GM19025 (cell line): ENCODE results near the gene ALDH5A1.

Source experiments
- ATAC-seq: cut with Tn5 transposase; IDR thresholded peaks from one replicate; pipeline ENCODE4 v1.9.1; 2021; ENCODE audit warnings: mild to moderate bottlenecking, low read depth, moderate library complexity; ENCODE audit not compliant: unreplicated experiment

ALDH5A1 gene

DNA sequence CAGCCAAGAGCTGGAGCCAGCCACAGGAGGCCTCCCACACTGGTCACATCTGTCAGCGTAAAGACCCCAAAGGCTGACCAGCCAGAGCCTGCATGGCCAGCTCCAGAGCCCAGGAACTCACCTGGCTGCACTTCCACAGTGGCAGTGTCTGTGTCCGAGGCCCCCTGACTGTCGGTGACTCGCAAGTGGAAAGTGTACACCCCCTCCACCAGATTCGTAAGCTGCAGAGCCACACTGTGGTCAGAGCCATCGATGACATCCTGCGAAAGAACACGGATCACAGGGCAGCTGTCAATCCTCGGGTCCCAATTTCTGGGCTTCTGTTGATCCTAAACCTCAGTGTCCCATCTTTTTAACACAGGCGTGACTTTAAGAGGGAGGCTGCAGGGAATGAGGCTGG, 69.3 kb downstream of the ALDH5A1 start:
- ATAC-seq = no peak

DNA sequence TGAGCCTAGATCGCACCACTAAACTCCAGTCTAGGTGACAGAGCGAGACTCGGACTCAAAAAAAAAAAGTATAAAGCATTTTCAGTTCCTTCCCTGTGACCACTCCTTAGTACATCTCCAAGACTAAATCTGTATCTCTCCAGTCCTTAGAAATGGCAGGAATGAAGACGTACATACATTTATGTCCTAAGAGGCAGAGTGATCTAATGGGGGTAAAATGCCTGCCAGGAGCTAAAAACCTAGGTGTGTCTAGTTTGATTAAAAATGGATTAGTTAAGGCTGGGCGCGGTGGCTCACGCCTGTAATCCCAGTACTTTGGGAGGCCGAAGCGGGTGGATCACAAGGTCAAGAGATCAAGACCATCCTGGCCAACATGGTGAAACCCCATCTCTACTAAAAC, 70.4 kb downstream of the ALDH5A1 start:
- no peak for ATAC-seq

DNA sequence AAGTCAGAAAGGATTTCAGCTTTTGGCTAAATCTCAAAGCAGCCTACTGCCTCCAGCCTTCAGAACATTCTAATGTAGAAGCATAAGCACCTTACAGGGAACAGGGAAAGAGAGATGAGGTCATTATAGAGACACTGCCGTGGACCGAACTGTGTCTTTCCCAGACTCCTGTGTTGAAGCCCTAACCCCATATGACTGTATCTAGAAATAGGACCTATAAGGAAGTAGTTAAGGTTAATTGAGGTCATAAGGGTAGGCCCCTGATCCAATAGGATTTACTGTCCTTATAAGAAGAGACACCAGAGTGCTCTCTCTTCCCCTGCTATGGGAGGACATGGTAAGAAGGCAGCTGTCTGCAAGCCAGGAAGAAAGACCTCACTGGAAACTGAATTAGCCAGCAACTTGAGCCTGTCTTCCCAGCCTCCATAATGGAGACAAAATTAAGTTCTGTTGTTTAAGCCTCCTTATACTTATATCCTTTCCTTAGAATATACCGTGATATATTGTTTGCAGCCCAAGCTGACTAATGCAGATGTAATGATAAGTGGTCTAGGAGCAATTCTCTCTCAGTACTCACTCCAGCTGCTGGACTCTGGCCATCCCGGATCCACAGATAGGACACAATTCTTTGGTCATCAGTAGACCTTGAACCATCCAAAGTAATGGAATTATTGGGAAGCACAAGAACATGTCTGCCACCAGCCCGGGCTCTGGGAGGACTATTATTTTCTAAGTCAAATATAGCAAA, 71.4 kb downstream of the ALDH5A1 start:
- ATAC-seq = no peak

DNA sequence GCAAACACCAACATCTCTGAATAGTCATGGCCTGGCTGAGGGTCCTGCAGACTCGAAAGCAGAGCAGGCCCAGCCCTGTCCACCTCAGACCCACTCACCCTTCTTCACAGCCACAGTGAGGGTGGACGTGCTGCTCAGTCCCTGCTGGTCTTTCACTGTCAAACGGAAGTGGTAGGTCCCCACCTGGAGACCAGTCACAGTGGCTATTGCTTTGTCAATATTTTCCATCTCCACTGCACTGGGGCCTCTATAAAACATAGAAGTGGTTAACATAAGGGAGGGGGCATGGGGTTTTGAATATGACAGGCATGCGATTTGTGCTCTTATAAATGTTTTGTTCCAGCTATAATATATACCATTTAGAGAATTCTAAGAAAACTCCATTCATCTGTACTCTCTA, 73.9 kb downstream of the ALDH5A1 start:
- no peak for ATAC-seq

DNA sequence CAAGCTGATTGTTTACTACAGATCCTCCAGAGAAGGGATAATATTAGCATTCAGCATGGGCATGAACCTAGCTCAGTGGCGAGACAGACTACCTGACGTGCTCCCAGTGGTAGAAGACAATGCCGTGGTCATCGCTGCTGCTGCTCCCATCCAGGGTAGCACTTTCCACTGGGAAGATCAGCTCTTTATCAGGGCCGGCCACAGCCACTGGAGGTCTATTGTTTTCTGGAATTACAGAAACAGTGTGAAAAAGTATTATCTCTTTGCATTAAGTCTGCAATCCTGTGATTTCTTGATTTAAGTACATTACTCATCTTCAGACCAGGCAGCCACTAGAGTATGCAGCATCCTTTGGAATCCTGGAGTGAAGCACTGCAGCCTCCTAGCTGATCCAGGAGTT, 75.0 kb downstream of the ALDH5A1 start:
- no peak for ATAC-seq

DNA sequence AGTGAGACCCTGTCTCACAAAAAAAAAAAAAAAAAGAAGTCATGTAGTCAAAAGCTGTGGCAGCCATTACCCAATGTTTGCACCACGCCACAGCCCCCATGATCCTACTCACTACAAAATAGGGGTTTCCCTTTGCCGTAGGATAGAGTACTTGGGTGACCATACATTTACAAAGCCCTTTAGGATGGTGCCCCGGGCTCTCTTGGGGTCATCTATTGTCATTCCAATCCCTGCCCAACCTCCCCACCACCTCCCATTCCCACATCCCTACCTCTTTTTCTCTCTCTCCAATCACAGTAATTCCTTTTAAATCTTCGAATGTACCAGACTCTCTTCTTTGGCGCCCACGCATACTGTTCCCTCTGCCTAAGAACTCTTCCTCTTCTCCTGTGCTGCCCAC, 76.6 kb downstream of the ALDH5A1 start:
- ATAC-seq = no peak

DNA sequence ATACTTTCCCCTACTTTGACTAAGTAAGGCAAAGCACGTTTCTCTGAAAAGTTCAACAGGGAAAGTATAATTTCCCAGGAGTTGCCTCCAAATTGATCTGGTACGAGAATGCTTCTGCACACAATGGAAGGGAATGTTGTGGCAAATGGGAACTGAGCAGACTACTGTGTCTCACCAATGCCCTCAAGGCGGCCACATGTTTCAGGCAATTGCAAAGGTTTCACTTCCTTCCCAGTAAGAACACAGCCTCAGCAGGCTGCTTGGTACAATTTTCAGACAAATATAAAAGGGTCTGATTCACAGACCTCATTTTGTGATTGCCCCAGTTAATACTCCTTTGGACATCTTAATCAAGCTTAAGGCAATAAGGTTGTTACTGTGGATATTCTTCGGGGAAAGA, 80.0 kb downstream of the ALDH5A1 start:
- ATAC-seq = peak; percentile 79

DNA sequence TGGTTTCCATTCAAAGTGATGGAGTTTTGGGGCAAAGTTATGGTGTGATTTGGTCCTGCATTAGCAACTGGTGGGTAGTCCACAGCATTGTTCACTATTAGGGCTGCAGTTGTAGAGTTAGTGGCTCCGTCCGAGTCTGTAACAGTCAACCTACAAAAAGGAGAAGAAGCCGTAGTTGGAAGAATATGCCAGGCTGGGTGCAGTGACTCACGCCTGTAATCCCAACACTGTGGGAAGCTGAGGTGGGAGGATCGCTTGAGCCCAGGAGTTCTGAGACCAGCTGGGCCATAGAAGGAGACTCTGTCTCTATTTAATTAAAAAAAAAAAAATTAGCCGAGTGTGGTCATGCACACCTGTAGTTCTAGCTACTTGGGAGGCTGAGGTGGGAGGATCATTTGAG, 81.7 kb downstream of the ALDH5A1 start:
- ATAC-seq = no peak

DNA sequence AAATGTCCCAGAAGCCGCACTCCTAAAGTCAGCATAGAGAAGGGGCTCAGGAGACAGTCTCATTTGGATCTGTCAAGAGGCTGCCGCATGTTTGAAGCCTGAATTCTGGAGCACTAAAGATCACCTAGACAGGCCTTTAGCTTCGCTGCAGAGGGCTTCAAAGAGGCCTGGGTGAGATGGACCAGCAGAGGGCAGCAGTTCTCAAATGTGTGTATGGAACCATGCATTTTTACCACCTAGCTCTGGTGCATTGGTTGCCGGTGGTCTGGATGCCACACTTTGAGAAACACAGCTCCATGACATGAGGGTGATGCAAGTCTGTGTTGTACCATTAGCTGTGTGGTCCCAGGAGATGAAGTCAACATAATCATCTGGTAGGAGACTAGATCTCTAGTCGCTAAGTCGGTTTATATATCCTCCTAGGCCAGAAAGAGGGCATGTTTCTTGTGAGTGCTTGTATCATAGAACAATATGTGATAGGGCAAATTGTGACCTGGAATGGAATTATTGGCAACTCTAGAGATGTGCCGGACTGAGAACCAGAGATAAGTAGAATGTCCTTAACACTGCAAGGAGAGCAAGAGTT, 86.4 kb downstream of the ALDH5A1 start:
- ATAC-seq = no peak

DNA sequence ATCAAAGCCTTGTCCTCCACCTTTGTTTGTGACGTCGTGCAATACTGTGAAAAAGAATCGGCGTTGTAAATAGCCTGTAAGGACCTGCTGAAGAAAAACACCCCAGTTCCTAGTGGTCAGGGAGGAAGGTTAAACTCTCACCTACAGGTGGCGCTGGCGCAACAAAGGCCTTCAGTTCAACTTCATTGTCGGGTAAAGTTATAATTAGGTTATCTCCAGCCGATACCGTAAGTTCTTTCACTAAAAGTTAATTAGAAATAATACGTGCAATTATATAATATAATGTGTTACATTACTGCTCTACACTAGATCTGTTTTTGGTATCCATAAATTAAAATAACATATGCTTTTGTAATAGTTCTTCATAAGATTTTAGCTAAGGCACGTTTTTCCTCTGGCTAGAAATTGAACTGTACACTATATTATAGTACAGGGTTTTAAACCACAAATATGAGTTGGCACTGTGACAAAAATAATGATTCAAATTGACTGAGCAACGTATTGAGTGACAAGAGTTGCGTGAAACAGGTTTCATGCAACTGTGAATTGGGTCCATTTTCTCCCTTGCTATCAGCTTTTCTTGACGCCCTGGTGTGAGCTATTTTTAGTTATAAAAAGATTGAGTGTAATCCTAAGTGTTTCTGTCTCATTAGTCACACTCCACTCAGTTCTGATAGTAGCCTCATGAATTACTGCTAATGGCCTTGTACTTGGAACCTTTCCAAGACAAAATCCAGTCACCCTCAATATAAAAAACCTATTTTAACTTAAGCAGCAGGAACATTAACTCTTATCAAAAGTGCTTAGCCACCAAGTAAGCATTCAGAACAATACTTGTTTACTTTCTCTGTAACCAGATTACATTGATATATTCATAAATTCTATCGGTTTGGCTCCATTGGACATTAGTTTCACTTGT, 89.0 kb downstream of the ALDH5A1 start:
- ATAC-seq = no peak

DNA sequence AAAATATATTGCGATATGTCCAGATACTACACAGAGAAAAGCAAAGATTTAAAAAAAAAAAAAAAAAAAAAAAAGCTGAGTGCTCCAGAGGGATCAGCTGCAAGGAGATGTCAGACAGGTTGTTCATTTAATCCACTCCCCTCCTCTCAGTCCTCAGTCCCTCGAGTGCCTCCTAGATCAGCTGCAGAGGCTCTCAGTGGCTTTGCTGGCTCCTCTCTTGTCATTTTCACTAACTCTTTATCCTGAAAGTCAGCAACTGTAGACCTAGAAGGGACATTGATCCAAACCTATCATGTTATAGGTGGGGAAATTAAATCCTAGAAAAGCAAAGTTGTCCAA, 89.6 kb downstream of the ALDH5A1 start:
- ATAC-seq = no peak
